Spleen (tissue), 11 donors: ENCODE data around the gene HOXB6. TPM values are rescaled to one million over a fixed set of nuclear protein-coding genes. Genes with fewer than 3 reads are reported as not detected.

Experiments
- DNase-seq: peaks from one replicate; pipeline ENCODE4 v3.0.0-alpha.2; 2020
- H3K27ac ChIP-seq, 8 donors: fragments of 200-600 bp; sonication (generic) in 7 of 8; 1 replicate in 4 of 8; 2 replicates in 4 of 8; pipeline versions ENCODE4 v1.5.0 to v1.8.0; 2016 to 2021; ENCODE audit warnings: inconsistent platforms in 4 of 8, mild to moderate bottlenecking in 4 of 8, moderate library complexity in 1 of 8
- H3K27me3 ChIP-seq, 7 donors: fragments of 200-600 bp; sonication (generic) in 6 of 7; replicated peaks in 1 of 7; 1 replicate in 4 of 7; 2 replicates in 3 of 7; pipeline versions ENCODE4 v1.5.0 to v1.8.0; 2016 to 2021; ENCODE audit warnings: inconsistent platforms in 3 of 7, mild to moderate bottlenecking in 1 of 7
- H3K36me3 ChIP-seq, 6 donors: fragments of 200-600 bp; sonication (generic) in 5 of 6; 1 replicate in 4 of 6; 2 replicates in 2 of 6; pipeline versions ENCODE4 v1.5.0 to v1.8.0; 2016 to 2021; ENCODE audit warnings: inconsistent platforms in 2 of 6
- H3K4me1 ChIP-seq, 6 donors: fragments of 200-600 bp; sonication (generic) in 5 of 6; 1 replicate in 3 of 6; 2 replicates in 3 of 6; pipeline versions ENCODE4 v1.5.0 to v1.8.0; 2016 to 2021; ENCODE audit warnings: inconsistent platforms in 3 of 6
- H3K4me3 ChIP-seq, 8 donors: fragments of 200-600 bp; sonication (generic) in 7 of 8; 1 replicate in 4 of 8; 2 replicates in 4 of 8; pipeline versions ENCODE4 v1.5.0 to v1.8.0; 2016 to 2021; ENCODE audit warnings: inconsistent platforms in 4 of 8, mild to moderate bottlenecking in 4 of 8, moderate library complexity in 2 of 8
- H3K9me3 ChIP-seq, 8 donors: fragments of 200-600 bp; sonication (generic) in 7 of 8; 1 replicate in 4 of 8; 2 replicates in 4 of 8; pipeline versions ENCODE4 v1.5.0 to v1.8.0; 2016 to 2021; ENCODE audit warnings: inconsistent platforms in 4 of 8
- CTCF ChIP-seq, 11 experiments: fragments of 200-600 bp in 7 of 11; fragments of 450-650 bp in 4 of 11; sonication (generic) in 4 of 11; IDR thresholded peaks in 8 of 11; conservative IDR thresholded peaks in 3 of 11; 1 replicate in 7 of 11; 2 replicates in 4 of 11; pipeline versions ENCODE4 v1.4.0 to v1.8.0; 2016 to 2021; ENCODE audit warnings: antibody characterized with exemption in 11 of 11, inconsistent platforms in 4 of 11, mild to moderate bottlenecking in 1 of 11
- POLR2A ChIP-seq, 3 donors: fragments of 450-650 bp; IDR thresholded peaks; one replicate each; pipeline ENCODE4 v1.5.1; 2017; ENCODE audit warnings: antibody characterized with exemption in 3 of 3, mild to moderate bottlenecking in 1 of 3
- POLR2AphosphoS5 ChIP-seq, 3 donors: sonication (generic); formaldehyde crosslinking; IDR thresholded peaks; one replicate each; pipeline ENCODE4 v1.5.1; 2017; ENCODE audit warnings: antibody characterized with exemption in 3 of 3
- WGBS, 5 donors: extraction: QIAGEN DNeasy Blood & Tissue Kit in 3 of 5; methylation state at CpG; one replicate each; pipeline versions ENCODE4 v1.1.5 to v1.1.7; 2013 to 2018; 5-methylcytosine and 5-hydroxymethylcytosine counted together
- intact Hi-C: fragments of 100-400 bp; cut with DNase I; formaldehyde crosslinking; loops from one replicate; pipeline ENCODE4 v1.15.0; 2023; ENCODE audit warnings: low total_unique reads
- polyA plus RNA-seq, 3 donors: library from polyadenylated mRNA; stranded (reverse); fragments of 200-250 nt; gene quantifications; one replicate each; pipeline ENCODE4 v1.2.1, GENCODE V29; 2013
- total RNA-seq, 7 donors: library from RNA; depleted of rRNA in 3 of 7; stranded (reverse); fragments of >200 nt in 3 of 7; fragmentation: NEBNext Ultra II Directional in 4 of 7; extraction: Animal tissue kit (Norgen Biotek cat#: 25700) in 4 of 7; gene quantifications; one replicate each; pipeline versions ENCODE4 v1.1.0 to v1.2.1, GENCODE V29; 2016 to 2021
- donor health status: healthy with polysubstance abuse.
- donor health status: DM: no; HTN: no; CAD: no; lungs with moderate emphysema.
- donor health status: DM: no; HTN: no; CAD: no.
- donor health status: Bipolar disorder and iron deficiency.
- donor health status: healthy.
- donor health status: DM: no; HTN: no; CAD: no.
- donor health status: DM: yes; HTN: yes; CAD: no.

HOXB6 gene
- total and polyA plus RNA-seq, 10 donors = 1.2 to 4.5 (median 2.9) TPM

GRCh38 chr17:48620461-48621139 is 15.8 kb upstream of the HOXB6 start:
- peaks cover 28 to 100% (median 98%) of the 10 kb centered on the region in 7 donors for H3K27me3 ChIP-seq
- intact Hi-C loops = no loop called here
- DNase-seq = no peak
- 64 to 82% (median 69%) methylated on average over 6 of the region's 6 CpGs for WGBS, 5 donors
- H3K4me3 ChIP-seq = no peak overlapping the region
- no peak overlapping the region for H3K27ac ChIP-seq
- H3K9me3 ChIP-seq = no peaks in the 10 kb centered on the region
- peaks cover 16 to 35% (median 27%) of the 10 kb centered on the region in 6 donors for H3K4me1 ChIP-seq
- no peaks in the 10 kb centered on the region for H3K36me3 ChIP-seq
- TF ChIP-seq CTCF (IDR thresholded peaks at IDR 0.05 in 8 of 11, conservative IDR thresholded peaks at IDR 0.05 in 3 of 11) (no peak), POLR2A (IDR thresholded peaks at IDR 0.05) (no peak), POLR2AphosphoS5 (IDR thresholded peaks at IDR 0.05) (no peak)

- intact Hi-C loops = loop anchor here (10.0 kb wide), 1 partner anchor 465 kb away; no protein-coding TSS in a partner anchor
- Histone ChIP-seq H3K27ac (no peak overlapping the region), H3K4me3 (no peak overlapping the region), H3K27me3 (peaks cover 23 to 100% (median 98%) of the 10 kb centered on the region in 7 donors), H3K9me3 (no peaks in the 10 kb centered on the region), H3K36me3 (no peaks in the 10 kb centered on the region), H3K4me1 (peaks cover 9 to 29% (median 20%) of the 10 kb centered on the region in 6 donors)
- TF ChIP-seq POLR2A (IDR thresholded peaks at IDR 0.05) (no peak), CTCF (IDR thresholded peaks at IDR 0.05 in 8 of 11, conservative IDR thresholded peaks at IDR 0.05 in 3 of 11) (no peak), POLR2AphosphoS5 (IDR thresholded peaks at IDR 0.05) (no peak)
- no peak for DNase-seq
- WGBS, 5 donors = 58 to 82% (median 69%) methylated on average over 29 to 32 of the region's 32 CpGs
Observed at GRCh38 chr17:48619826-48620449, 15.2 kb upstream of the HOXB6 start.

- Histone ChIP-seq H3K9me3 (no peaks in the 10 kb centered on the region), H3K4me3 (no peak overlapping the region), H3K36me3 (no peaks in the 10 kb centered on the region), H3K27me3 (peaks cover 26 to 100% (median 98%) of the 10 kb centered on the region in 7 donors), H3K4me1 (peaks cover 14 to 38% (median 29%) of the 10 kb centered on the region in 6 donors), H3K27ac (no peak overlapping the region)
- WGBS, 5 donors = 3 to 6% (median 5%) methylated on average over 25 of the region's 25 CpGs
- DNase-seq = peak; percentile 96
- TF ChIP-seq POLR2AphosphoS5 (IDR thresholded peaks at IDR 0.05) = peak; percentile 47 to 64 (median 63)
- no peak for TF ChIP-seq POLR2A (IDR thresholded peaks at IDR 0.05)
- TF ChIP-seq CTCF (IDR thresholded peaks at IDR 0.05 in 8 of 11, conservative IDR thresholded peaks at IDR 0.05 in 3 of 11) = peak; percentile 92 to 99 (median 96)
- intact Hi-C loops = loop anchor here (10.0 kb wide), 1 partner anchor 464 kb away; no protein-coding TSS in a partner anchor
Observed at GRCh38 chr17:48618256-48618896, 13.6 kb upstream of the HOXB6 start.
